ENCODE measurements around the gene CMTM2.
"Not testable (repeated sequence)": the region's sequence is repeated elsewhere in the genome, so short reads cannot be mapped to it uniquely, and the experiment has no call there.

CMTM2 gene

DNA sequence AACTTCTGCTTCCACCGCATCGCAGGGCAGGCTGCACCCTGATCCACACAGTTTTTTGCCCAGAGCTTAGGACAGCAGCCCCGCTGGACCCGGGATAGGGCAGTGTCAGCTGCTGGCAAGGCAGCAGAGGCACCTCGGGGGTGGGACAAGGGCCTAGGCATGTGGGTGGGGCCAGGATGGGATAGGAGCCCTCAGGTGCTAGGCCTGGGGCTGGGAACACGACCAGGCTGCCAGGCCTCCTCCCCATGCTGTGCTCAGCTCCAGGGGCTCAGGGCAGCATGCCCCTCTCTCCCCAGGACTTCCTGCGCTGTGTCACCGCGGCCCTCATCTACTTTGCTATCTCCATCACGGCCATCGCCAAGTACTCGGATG is 29.9 kb downstream of the CMTM2 start:
- no peak for DNase-seq (ENCODE audit: low spot score)

DNA sequence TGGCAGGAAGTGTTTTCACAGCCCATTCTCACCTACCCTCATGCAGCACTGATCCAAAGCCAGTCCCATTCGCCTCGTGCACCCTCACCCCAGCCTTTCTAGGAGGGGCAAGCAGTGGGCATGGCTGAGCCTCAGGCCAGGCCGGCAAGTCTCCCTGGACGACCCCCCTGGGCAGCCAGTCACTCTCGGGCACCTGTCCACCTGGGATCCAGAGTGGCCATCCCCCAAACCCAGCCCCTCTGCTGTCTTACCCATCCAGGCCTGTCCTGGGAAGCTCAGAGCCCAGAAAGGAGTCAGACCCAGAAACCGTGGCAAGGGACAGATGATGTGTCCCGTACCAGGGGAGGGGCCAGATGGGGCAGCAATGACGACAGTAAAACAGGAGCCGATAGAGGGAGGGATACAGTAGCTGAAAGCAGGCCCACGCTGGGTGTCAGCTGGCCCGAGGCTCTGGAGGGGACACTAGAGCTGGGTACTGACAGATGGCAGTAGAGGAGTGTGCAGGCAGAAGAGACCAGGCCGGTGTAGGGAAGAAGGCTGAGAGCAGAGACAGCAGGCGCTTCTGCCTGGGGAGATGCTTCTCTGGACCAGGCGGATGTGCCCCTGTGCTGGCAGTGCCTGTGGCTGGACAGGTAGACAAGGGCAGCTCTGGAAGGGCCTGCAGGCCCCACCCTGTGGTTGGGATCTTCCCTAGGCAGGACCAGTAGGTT is 31.0 kb downstream of the CMTM2 start:
- no peak for DNase-seq (ENCODE audit: low spot score)

DNA sequence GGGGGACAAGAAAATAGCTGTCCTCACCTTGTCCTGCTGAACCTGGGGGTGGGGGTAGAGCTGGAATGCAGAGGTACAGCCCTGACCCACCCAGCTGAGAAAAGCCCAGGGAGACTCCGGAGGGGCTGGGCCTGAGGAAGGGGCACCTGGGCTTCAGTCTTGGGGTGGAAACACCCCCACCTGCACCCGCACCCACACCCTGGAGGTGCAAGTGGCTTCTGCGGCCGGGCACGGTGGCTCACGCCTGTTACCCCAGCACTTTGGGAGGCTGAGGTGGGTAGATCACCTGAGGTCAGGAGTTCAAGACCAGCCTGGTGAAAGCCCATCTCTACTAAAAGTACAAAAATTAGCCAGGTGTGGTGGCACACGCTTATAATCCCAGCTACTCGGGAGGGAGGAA is 32.6 kb downstream of the CMTM2 start:
- DNase-seq (ENCODE audit: low spot score) = not testable (repeated sequence)

DNA sequence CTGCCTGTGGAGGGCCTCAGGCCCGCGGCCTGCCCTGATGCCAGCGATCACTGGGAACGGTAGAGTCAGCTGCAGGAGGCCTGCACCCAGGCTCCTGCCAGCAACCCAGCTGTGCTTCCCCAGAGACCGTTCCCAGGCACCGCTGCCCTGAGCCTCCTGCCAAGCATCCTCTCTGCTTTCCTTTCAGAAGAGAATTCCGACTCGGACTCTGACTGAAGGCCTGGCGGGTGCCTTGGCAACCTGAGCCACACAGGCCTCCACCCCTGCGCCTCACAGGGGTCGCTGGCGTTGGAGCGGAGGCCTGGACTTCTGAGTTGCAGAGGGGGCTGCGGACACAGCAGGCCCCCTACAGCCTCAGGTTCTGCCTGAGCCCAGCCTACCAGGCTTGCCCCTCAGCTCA is 33.2 kb downstream of the CMTM2 start:
- DNase-seq (ENCODE audit: low spot score) = no peak

DNA sequence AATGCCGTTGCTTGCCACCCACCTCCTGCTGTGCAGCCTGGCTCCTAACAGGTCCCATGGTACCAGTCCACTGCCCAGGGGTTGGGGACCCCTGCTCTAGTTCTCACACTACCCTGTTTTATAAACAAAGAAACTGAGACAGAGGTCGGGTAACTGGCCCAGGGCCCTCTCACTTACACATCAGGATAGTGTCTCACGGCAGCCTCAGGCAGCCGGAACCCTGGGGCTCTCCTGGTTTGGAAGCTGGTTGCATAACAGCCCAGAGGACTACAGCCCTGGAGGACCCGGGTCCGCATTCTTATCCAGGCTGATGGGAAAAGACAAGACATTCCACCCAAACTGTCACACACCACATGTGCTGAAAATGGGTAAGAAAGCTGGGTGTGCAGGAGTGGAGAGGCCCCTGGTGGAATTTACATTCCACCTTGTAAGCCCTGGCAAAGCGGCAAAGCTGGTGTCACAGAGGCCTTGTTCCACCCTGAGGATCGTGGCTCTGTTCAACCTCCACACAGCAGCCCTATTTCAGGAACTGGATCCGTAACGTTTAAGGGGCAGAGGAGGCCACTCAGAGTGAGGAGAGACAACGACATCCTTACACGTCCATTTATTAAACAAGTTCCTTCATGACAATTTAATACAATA is 35.0 kb downstream of the CMTM2 start:
- DNase-seq (ENCODE audit: low spot score) = no peak

DNA sequence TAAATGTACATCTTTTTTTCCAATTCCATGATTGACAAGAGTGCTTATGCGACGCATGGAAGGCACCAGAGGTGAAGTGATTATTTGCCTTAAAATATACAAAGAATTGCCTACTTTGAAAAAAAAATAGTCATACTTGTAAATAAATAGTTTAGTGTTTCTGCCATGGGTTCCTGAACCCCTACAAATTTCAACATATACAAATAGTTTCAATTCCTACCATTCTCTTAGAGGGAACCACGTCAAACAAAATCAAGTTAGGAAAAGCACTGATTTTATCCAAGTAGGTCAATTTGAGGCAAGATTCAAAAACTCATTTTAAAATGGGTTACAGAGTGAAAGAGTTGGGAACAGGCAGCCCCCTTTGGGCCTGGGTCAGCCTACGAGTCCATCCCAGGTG is 36.9 kb downstream of the CMTM2 start:
- no peak for DNase-seq (ENCODE audit: low spot score)

DNA sequence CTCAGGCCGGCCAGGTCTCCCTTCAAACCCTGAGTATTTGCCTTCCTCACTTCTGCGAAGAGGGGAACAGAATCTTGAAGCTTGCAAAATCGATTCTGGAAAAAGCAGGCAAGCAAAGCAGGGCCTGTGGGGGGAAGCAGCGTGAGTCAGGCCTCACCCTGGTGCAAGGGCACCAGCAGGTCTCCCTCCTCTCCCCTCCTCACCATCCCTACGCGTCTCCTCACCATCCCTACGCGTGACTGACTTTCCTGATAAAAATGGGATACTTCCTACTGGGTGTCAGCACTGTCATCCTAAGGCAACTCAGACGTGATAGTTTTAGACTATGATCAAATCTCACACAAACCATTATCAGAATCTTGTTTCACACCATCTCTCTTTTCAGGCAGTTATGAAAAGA is 37.3 kb downstream of the CMTM2 start:
- DNase-seq (ENCODE audit: low spot score) = no peak

DNA sequence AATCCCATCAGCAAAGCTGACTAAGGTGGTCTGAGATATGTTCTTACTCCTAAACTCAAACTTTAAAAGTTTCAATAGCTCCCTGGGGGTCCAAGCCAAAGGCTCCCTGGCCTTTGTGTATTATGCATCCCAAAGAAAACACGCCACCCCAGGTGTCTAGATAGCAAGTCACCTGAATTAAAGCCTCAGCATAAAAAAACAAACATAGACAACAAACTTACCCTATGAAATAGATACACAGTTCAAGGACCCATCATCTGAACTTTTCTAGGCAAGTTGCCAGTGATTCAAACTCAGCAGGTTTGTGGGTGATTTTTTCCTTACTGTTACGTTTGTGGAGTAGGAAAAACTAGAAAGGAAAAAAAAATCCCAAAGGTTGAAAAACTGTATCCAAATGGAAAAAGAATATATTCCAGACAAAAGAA is 37.8 kb downstream of the CMTM2 start:
- DNase-seq (ENCODE audit: low spot score) = no peak

DNA sequence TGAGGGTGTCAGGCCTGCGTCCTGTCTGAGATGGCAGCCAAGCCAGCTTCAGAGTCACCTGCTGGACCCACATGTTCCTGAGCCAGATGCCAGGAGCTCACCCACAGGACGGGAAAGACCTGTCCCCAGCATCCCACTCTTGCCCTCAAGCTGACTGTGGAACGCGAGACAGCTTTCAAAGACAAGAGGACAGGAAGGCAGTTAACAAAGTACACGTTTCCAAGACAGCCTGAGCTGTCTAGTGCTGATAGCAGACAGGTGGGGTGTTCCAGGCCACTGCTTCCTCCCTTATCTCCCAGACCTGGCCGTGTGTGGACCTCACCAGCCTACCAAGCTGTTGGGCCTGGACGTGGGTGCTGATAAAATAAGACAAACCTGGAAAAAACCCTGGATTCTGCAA is 38.5 kb downstream of the CMTM2 start:
- no peak for DNase-seq (ENCODE audit: low spot score)

DNA sequence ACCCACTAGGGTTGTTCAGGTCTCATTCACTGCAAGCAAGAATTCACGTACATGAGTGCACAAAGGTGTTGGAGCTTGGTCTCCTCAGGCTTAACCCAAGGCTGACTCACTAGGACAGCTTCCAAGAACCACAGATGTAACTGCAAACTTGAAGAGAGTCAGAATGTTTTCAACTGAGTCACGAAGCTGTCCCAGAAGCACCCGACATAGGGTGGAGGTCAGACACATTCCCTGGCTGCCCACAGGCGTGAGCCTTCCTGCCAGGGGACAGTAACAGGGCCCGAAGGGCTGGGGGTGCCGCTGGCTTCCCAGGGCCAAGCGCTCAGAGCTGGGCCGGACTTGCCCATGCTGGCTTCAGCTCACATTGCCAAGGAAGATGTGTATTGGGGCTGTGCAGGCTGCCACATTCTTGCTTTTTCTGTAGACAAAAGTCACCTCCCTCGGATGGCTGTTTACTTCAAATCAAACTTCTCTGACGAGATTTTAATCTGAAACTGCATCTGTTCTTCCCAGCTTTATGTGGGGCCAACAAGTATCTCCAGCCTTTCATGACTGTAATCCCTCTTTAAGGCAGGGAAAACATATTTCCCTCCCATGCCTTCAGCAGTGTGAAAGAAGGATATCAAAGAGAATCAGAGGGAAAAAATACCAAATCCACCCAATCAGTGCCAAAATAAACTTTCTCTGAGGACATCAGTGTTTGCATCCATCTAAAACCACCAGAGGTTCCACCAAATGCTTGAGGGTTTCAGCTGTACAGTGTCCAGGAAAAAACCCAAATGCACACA is 39.5 kb downstream of the CMTM2 start:
- DNase-seq (ENCODE audit: low spot score) = no peak

DNA sequence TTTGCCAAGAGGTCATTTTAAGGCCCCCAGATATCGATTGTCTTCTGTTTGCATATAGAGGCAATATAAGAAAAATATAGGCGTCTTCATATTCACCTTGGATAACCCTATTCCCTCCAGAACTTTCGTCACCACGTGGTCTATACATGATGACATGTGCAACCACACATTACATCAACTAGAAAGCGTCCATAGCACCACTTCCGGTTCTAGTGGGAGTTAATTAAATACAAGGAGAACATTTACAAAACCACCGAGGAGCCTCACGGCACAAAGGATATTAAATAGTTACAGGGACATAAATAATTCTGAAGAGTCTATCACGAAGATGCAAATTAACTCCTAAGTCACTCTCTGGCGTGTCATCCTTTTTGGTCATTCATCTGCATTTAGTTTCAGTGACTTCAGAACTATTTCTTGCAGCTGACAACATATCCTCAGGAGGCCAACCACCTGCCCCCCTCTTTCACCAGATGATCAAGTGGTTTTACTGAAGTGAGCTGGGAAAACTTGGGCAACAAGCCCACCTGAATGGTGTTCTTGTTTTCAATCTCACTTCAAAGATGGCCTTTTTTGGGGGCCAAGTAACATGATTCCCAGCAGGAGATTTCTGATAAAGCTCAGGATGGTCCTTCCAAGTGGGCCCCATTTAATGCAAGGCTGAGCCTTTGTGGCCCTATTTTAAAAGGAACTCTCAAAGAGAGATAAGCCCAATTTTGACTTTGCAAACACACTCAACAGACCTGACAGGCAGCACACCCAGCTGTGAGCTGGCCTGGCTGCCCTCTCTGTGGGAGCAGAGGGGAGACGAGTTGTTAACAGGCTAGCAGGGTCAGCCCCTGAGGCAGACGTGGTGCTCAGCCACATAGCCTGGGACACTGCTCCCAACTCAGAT is 40.5 kb downstream of the CMTM2 start:
- DNase-seq (ENCODE audit: low spot score) = peak; percentile 42

DNA sequence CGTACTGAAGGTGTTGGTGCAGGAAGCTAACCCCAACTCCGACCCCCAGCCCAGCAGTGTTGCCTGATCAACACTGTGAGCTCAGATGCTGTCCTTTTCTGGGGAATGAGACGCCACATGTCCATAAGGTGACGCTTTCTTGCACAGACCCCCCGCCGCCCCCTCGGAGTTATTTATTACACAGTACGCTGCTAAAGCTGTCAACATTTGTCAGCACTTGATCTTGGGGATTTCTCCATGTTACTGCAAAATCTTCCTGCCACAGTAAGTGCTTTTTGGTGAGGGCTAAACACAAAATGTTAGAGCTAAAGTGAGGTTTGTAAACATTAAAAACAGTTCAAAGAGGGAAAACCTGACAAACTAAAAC is 41.1 kb downstream of the CMTM2 start:
- no peak for DNase-seq (ENCODE audit: low spot score)

DNA sequence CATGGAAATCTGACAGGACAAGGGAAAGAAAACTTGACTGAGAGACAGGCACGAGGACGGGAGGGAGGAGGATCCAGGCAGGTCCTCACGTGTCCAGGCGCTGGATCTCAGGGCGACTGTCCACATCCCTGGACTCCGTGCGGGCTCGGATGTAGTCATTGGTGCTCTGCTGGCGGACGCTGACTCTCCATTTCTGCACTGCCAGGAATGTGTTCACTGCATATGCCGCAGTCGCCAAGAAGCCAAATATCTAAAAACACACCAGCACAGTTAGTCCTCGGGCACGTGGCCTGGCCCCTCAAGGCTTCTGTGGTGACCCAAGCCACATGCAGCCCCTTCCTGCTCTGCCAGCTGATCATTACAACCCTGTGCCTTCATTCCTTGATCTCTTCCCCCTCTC is 42.7 kb downstream of the CMTM2 start:
- DNase-seq (ENCODE audit: low spot score) = no peak

DNA sequence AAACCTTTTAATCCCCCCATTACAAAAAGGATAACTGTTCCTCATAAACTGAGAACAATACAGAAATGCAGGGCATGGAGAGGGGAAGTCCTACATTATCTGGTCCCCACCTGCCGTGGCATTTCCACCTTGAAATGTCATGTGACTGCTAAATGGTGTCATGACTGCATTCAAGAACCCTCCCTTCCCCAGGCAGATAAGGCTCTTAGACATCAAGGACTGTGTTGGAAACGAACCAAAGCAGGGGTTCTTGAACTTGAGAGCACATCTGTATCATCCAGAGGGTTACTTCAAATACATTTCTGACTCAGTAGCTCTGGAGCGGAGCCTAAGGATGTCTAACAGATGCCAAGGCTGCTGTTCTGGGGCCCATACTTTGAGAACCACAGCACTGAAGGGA is 43.6 kb downstream of the CMTM2 start:
- DNase-seq (ENCODE audit: low spot score) = no peak

DNA sequence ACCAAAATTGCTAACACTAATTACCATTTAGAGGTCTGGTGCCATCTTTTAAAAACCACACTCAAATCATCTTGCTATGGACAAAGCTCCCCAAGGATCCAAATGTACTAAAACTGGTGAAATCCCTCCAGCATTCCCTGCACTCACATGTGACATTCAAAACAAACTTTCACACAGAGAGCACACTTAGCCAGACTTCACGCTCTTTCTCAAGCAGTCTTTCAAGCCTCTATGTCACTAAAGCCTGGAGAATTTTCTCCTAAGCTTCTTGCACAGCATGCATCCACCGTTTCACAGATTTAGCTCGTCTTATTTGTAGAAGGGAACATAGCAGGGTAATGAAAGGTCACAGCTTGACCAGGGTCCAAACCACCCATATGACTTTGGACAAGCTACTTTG is 44.5 kb downstream of the CMTM2 start:
- no peak for DNase-seq (ENCODE audit: low spot score)

DNA sequence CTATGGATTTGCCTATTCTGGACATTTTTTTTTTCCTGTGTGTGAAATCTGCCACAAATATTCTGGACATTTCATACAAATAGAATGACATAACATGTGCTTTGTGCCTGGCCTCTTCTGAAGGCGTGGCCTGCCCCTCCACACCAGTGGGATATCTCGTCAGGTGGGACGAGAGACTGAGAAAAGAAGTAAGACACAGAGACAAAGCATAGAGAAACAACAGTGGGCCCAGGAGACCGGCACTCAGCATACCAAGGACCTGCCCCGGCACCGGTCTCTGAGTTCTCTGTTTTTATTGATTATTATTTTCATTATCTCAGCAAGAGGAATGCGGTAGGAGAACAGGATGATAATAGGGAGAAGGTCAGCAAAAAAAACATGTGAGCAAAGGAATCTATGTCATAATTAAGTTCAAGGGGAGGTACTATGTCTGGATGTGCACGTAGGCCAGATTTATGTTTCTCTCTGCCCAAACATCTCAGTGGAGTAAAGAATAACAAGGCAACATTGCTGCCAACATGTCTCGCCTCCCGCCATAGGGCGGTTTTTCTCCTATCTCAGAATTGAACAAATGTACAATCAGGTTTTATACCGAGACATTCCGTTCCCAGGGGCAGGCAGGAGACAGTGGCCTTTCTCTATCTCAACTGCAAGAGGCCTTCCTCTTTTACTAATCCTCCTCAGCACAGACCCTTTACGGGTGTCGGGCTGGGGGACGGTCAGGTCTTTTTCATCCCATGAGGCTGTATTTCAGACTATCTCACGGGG is 48.5 kb downstream of the CMTM2 start:
- DNase-seq (ENCODE audit: low spot score) = not testable (repeated sequence)

DNA sequence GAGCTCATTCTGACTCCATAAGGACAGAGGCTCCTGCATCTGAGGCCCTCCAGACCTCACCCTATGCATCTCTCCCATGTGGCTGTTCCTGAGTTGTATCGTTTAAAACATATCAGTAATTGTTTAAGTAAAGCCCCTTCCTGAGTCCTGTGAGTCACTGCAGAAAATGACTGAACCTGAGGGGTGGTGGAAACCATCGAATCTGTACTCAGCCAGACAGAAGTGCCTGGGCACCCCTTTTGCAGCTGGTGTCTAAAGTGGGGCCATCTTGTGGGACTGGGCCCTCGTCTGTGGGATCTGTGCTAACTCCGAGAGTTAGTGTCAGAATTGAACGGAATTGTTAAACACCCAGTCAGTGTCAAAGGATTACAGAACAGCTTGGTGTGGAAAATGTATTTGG is 50.6 kb downstream of the CMTM2 start:
- no peak for DNase-seq (ENCODE audit: low spot score)

DNA sequence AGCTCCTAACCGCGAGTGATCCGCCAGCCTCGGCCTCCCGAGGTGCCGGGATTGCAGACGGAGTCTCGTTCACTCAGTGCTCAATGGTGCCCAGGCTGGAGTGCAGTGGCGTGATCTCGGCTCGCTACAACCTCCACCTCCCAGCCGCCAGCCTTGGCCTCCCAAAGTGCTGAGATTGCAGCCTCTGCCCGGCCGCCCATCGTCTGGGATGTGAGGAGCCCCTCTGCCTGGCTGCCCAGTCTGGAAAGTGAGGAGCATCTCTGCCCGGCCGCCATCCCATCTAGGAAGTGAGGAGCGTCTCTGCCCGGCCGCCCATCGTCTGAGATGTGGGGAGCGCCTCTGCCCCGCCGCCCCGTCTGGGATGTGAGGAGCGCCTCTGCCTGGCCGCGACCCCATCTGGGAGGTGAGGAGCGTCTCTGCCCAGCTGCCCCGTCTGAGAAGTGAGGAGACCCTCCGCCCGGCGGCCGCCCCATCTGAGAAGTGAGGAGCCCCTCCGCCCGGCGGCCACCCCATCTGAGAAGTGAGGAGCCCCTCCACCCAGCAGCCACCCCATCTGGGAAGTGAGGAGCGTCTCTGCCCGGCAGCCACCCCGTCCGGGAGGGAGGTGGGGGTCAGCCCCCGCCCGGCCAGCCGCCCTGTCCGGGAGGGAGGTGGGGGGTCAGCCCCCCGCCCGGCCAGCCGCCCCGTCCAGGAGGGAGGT is 51.4 kb downstream of the CMTM2 start:
- not testable (repeated sequence) for DNase-seq (ENCODE audit: low spot score)

DNA sequence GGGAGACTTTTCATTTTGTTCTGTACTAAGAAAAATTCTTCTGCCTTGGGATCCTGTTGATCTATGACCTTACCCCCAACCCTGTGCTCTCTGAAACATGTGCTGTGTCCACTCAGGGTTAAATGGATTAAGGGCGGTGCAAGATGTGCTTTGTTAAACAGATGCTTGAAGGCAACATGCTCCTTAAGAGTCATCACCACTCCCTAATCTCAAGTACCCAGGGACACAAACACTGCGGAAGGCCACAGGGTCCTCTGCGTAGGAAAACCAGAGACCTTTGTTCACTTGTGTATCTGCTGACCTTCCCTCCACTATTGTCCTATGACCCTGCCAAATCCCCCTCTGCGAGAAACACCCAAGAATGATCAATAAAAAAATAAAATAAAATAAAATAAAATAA is 52.3 kb downstream of the CMTM2 start:
- DNase-seq (ENCODE audit: low spot score) = not testable (repeated sequence)

DNA sequence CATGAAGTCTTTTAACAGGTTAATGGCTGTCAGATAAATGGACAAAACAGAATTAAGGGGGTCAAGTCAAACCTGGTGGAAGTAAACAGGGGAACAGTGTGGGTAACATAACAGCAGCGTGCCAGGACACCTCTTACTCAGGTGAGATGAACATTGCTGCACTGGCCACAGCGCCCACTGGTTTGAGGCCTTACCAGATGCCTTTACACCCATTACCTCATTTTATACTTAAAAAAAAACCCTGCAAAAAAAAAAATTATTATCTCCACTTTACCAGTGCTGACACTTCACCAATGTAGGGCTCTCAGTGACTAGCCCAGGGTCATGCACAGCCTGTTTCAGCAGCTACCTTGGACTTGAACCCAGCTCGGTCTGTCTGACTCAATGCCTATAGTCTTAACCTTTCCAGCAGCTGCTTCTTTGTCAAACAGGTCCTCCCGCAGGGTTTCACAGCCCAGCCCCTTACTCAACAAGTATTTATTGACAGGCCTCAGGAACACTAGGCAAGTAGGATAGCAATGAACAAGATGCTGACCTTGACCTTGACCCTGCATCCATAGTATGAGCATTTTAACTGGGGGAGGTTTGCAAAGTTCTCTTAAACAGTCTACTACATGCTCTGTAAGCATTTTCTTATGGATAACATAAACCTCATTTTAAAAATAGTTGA is 55.4 kb downstream of the CMTM2 start:
- no peak for DNase-seq (ENCODE audit: low spot score)
